Measurements from ENCODE around the gene RAD54L. TPM values are rescaled to one million over a fixed set of nuclear protein-coding genes. Genes with fewer than 3 reads are reported as not detected.

The RAD54L gene
- total RNA-seq = 3.1 and 3.3 TPM in 2 replicates

GRCh38 chr1:46247436-46248121, at the start of gene RAD54L:
TSS of gene RAD54L (plus strand) at chr1:46247763. CDS start at chr1:46248406, 643 bp downstream.

GRCh38 chr1:46197964-46198811, 49.4 kb upstream of the RAD54L start, which contains the start of gene POMGNT1:
TSS of gene POMGNT1 (minus strand) at chr1:46198434. CDS start at chr1:46197821, 613 bp downstream.

GRCh38 chr1:46303038-46303871, 55.7 kb downstream of the RAD54L start, which contains the start of the genes LRRC41 and UQCRH:
TSS of gene LRRC41 (minus strand) at chr1:46303616. CDS start at chr1:46303322, 294 bp downstream.
TSS of gene UQCRH (plus strand) at chr1:46303698. CDS start at chr1:46303767, 69 bp downstream.

Other genes with a start within 250 kb of the RAD54L start
- 11.4 and 11.5 TPM in 2 replicates for gene PIK3R3, start 115.1 kb upstream of the RAD54L start, total RNA-seq
- 2.0 and 8.6 TPM in 2 replicates for gene TSPAN1, start 72.7 kb upstream of the RAD54L start, total RNA-seq
- gene P3R3URF, start 71.3 kb upstream of the RAD54L start, total RNA-seq = not detected in 2 replicates
- gene POMGNT1, start 49.3 kb upstream of the RAD54L start, total RNA-seq = 56.9 and 85.1 TPM in 2 replicates
- gene LURAP1, start 44.4 kb upstream of the RAD54L start, total RNA-seq = 1.4 and 2.4 TPM in 2 replicates
- gene LRRC41, start 55.9 kb downstream of the RAD54L start, total RNA-seq = 167 and 184 TPM in 2 replicates
- gene UQCRH, start 55.9 kb downstream of the RAD54L start, total RNA-seq = 239 and 344 TPM in 2 replicates
- 20.0 and 26.6 TPM in 2 replicates for gene NSUN4, start 93.0 kb downstream of the RAD54L start, total RNA-seq
- 10.5 and 15.3 TPM in 2 replicates for gene FAAH, start 146.6 kb downstream of the RAD54L start, total RNA-seq
- gene DMBX1, start 242.1 kb downstream of the RAD54L start, total RNA-seq = not detected in 2 replicates

All from placental epithelial cell (primary cell).